Body of pancreas (tissue), 4 donors: ENCODE measurements around the gene SASH3. TPM values are rescaled to one million over a fixed set of nuclear protein-coding genes. Genes with fewer than 3 reads are reported as not detected.

ENCODE experiments used
- ATAC-seq: fragments of 150-250 bp; one replicate; pipeline ENCODE4 v1.9.1; 2016
- DNase-seq, 4 donors: peaks; one replicate each; pipeline ENCODE4 v3.0.0-alpha.2; 2019
- H3K27ac ChIP-seq, 4 donors: fragments of 200-600 bp; sonication (generic); 1 replicate in 3 of 4; 2 replicates in 1 of 4; pipeline versions ENCODE4 v1.5.1 to v1.6.1; 2016 to 2019; ENCODE audit warnings: mild to moderate bottlenecking in 1 of 4, mixed read lengths in 1 of 4, moderate library complexity in 1 of 4
- H3K27me3 ChIP-seq, 2 donors: fragments of 200-600 bp; sonication (generic); one replicate each; pipeline ENCODE4 v1.6.0; 2016; ENCODE audit warnings: mild to moderate bottlenecking in 1 of 2
- H3K36me3 ChIP-seq, 2 donors: fragments of 200-600 bp; sonication (generic); replicated peaks in 1 of 2; 2 replicates each; pipeline ENCODE4 v1.5.1; 2016; ENCODE audit warnings: low read depth in 2 of 2; ENCODE audit not compliant: insufficient read depth in 1 of 2
- H3K4me1 ChIP-seq: fragments of 200-600 bp; sonication (generic); one replicate; pipeline ENCODE4 v1.6.0; 2016
- H3K4me3 ChIP-seq, 2 donors: fragments of 200-600 bp; sonication (generic); 1 replicate in 1 of 2; 2 replicates in 1 of 2; pipeline ENCODE4 v1.5.1; 2016 to 2019
- H3K9me3 ChIP-seq, 3 donors: fragments of 200-600 bp; sonication (generic); 1 replicate in 2 of 3; 2 replicates in 1 of 3; pipeline ENCODE4 v1.5.1; 2016
- POLR2A ChIP-seq, 3 donors: fragments of 450-650 bp; IDR thresholded peaks; one replicate each; pipeline ENCODE4 v1.6.1; 2016; ENCODE audit warnings: antibody characterized with exemption in 3 of 3, mild to moderate bottlenecking in 2 of 3
- WGBS, 2 donors: methylation state at CpG; one replicate each; pipeline ENCODE4 v1.1.5; 2017; 5-methylcytosine and 5-hydroxymethylcytosine counted together
- intact Hi-C: fragments of 100-400 bp; cut with DNase I; formaldehyde crosslinking; loops from one replicate; pipeline ENCODE4 v1.15.1; 2023
- total RNA-seq, 2 donors: library from RNA; depleted of rRNA; stranded (reverse); fragments of >200 nt; gene quantifications; one replicate each; pipeline ENCODE4 v1.1.0, GENCODE V29; 2016
- TF ChIP-seq, protein P1 (sequence below), 7 experiments: fragments of 450-650 bp in 4 of 7; fragments of 200-600 bp in 3 of 7; sonication (generic) in 3 of 7; IDR thresholded peaks; one replicate each; pipeline ENCODE4 v1.5.1; 2016 to 2019; ENCODE audit warnings: antibody characterized with exemption in 7 of 7

The SASH3 gene
- total RNA-seq, 2 donors from 2014 or later, result 3.6 TPM

DNA sequence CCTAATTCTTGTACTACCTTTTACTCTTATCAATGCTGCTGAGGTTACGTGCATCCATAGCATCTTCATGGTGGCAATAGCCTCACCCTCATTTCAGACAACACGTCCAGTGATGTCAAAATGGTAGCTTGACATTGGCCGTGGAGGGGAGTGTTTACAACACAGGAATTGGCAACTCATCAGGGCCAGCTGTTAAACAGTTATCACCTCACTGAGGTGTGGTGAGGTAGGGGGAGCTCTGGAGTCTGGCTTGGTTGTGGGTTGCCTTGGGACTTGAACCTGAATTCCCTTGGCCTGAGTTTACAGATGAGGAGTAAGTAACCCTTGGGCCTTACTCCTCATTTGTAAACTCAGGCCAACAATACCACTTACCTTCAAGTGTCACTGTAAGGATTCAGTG is 10.4 kb downstream of the SASH3 start:
- intact Hi-C loops, result no loop called here
- ATAC-seq, result no peak

DNA sequence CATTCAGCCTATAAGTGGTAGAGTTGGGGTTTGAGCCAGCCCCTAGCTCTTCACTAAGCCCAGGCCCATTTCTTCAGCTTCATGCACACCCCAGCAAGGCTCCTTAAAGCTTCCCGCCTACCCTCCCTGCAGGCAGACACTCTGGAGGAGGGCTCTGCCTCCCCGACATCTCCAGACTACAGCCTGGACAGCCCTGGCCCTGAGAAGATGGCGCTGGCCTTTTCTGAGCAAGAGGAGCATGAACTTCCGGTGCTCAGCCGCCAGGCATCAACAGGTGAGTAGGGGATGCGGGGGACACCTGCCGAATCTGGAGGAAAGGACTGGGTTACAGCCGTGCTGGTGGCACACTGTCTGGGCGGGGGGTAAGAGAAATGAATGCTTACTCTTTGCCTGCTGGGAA is 11.1 kb downstream of the SASH3 start:
- no peak for DNase-seq
- Histone ChIP-seq H3K27ac (no peak overlapping the region), H3K4me3 (no peak overlapping the region), H3K9me3 (no peaks in the 10 kb centered on the region), H3K36me3 (no peaks in the 10 kb centered on the region), H3K4me1 (no peaks in the 10 kb centered on the region), H3K27me3 (no peaks in the 10 kb centered on the region)
- TF ChIP-seq POLR2A (IDR thresholded peaks at IDR 0.05), result no peak
- TF ChIP-seq, protein P1, sequence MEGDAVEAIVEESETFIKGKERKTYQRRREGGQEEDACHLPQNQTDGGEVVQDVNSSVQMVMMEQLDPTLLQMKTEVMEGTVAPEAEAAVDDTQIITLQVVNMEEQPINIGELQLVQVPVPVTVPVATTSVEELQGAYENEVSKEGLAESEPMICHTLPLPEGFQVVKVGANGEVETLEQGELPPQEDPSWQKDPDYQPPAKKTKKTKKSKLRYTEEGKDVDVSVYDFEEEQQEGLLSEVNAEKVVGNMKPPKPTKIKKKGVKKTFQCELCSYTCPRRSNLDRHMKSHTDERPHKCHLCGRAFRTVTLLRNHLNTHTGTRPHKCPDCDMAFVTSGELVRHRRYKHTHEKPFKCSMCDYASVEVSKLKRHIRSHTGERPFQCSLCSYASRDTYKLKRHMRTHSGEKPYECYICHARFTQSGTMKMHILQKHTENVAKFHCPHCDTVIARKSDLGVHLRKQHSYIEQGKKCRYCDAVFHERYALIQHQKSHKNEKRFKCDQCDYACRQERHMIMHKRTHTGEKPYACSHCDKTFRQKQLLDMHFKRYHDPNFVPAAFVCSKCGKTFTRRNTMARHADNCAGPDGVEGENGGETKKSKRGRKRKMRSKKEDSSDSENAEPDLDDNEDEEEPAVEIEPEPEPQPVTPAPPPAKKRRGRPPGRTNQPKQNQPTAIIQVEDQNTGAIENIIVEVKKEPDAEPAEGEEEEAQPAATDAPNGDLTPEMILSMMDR (IDR thresholded peaks at IDR 0.05), result no peak
- 87 to 92% methylated on average over 6 to 9 of the region's 9 CpGs for WGBS, 2 donors
- no peak for ATAC-seq
- intact Hi-C loops, result no loop called here

More for the DNA sequence above, 10.4 kb downstream of the SASH3 start:
- H3K27me3 ChIP-seq, result no peaks in the 10 kb centered on the region
- WGBS, 2 donors, result 64 to 69% methylated on average over 3 of the region's 3 CpGs
- no peaks in the 10 kb centered on the region for H3K36me3 ChIP-seq
- no peak overlapping the region for H3K27ac ChIP-seq
- H3K9me3 ChIP-seq, result no peaks in the 10 kb centered on the region
- no peaks in the 10 kb centered on the region for H3K4me1 ChIP-seq
- H3K4me3 ChIP-seq, result no peak overlapping the region
- no peak for TF ChIP-seq POLR2A (IDR thresholded peaks at IDR 0.05)
- TF ChIP-seq, protein P1 (IDR thresholded peaks at IDR 0.05), result no peak
- no peak for DNase-seq

DNA sequence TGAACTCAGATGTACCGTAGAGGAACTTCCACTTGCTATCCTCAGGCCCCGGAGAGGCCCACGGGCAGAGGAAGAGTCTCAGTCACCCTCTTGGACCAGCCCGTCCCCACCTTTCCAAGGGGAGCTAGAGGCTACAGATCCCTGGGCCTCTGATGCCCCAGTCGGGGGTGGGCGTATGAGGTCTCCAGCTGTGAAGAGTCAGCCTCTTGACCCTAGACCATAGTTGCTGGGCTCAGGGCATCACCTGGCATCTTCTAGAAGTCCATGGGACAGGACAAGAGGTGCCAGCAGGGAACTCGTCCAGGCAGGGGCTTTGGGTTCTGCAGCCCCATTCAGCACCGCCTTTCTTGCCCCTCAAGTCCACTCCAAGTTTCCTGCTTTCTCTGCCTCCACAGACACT is 11.6 kb downstream of the SASH3 start:
- Histone ChIP-seq H3K4me1 (no peaks in the 10 kb centered on the region), H3K4me3 (no peak overlapping the region), H3K9me3 (no peaks in the 10 kb centered on the region), H3K27me3 (no peaks in the 10 kb centered on the region), H3K36me3 (no peaks in the 10 kb centered on the region), H3K27ac (no peak overlapping the region)
- ATAC-seq (no peak), DNase-seq (no peak)
- TF ChIP-seq POLR2A (IDR thresholded peaks at IDR 0.05), result no peak
- TF ChIP-seq, protein P1 (IDR thresholded peaks at IDR 0.05), result no peak
- intact Hi-C loops, result no loop called here
- 78 to 100% methylated on average over 1 to 8 of the region's 8 CpGs for WGBS, 2 donors

DNA sequence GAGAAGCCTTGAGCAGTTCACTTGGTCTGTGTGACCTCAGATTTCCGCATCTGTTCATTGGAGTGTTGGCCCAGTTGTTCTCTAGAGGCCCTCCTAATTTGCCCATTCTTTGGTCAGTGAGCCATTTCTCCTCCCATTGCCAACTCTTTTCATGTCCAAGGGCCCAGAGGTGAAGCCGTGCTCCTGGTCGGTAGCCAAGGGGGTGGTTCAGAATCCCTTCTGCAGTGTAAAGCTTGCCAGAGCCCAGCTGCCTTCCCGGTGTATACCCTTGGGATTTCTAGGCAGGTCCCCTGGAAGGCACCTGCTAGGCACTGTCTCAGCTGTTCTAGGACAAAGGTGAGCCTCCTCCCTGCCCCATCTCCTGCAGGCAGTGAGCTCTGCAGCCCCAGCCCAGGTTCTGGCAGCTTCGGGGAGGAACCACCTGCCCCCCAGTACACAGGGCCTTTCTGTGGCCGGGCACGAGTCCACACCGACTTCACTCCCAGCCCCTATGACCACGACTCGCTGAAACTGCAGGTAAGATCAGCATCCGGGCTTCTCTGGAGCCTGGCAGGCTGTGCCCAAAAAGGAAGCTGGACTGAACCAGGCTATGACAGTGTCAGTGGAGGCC is 12.3 kb downstream of the SASH3 start:
- no peak overlapping the region for H3K27ac ChIP-seq
- 58 to 87% methylated on average over 3 to 9 of the region's 11 CpGs for WGBS, 2 donors
- DNase-seq (no peak), ATAC-seq (no peak)
- no peaks in the 10 kb centered on the region for H3K36me3 ChIP-seq
- H3K27me3 ChIP-seq, result no peaks in the 10 kb centered on the region
- intact Hi-C loops, result no loop called here
- TF ChIP-seq, protein P1 (IDR thresholded peaks at IDR 0.05), result no peak
- no peak for TF ChIP-seq POLR2A (IDR thresholded peaks at IDR 0.05)
- H3K4me3 ChIP-seq, result no peak overlapping the region
- no peaks in the 10 kb centered on the region for H3K9me3 ChIP-seq
- H3K4me1 ChIP-seq, result no peaks in the 10 kb centered on the region

DNA sequence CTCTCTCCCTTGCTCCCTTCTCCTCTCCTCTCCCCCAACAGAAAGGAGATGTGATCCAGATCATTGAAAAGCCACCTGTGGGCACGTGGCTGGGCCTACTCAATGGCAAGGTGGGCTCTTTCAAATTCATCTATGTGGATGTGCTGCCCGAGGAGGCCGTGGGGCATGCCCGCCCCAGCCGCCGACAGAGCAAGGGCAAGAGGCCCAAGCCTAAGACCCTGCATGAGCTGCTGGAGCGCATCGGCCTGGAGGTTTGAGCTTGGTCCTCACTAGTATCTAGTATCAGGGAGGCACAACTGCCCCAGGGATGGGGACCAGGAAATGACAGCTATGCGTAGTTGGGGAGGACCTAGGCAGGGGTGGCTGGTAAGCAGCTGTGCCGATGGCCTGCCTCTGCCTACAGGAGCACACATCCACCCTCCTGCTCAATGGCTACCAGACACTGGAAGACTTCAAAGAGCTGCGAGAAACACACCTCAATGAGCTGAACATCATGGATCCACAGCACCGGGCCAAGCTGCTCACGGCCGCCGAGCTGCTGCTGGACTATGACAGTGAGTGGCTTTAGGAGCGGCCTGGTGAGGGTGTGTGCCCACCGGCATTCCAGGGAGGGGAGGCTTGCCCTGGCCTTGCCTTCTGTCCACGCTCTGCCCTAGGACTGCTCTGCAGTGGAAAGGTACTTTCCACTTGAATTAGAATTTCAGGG is 13.0 kb downstream of the SASH3 start:
- DNase-seq (no peak), ATAC-seq (no peak)
- Histone ChIP-seq H3K27me3 (no peaks in the 10 kb centered on the region), H3K27ac (no peak overlapping the region), H3K9me3 (no peaks in the 10 kb centered on the region), H3K4me1 (no peaks in the 10 kb centered on the region), H3K36me3 (no peaks in the 10 kb centered on the region), H3K4me3 (no peak overlapping the region)
- WGBS, 2 donors, result 93% methylated on average over 3 to 11 of the region's 18 CpGs
- intact Hi-C loops, result no loop called here
- no peak for TF ChIP-seq POLR2A (IDR thresholded peaks at IDR 0.05)
- TF ChIP-seq, protein P1 (IDR thresholded peaks at IDR 0.05), result no peak
